ENCODE results near the gene MMAB. TPM values are rescaled to one million over a fixed set of nuclear protein-coding genes. Genes with fewer than 3 reads are reported as not detected.

Gene MMAB
- total RNA-seq, 1 experiment from 2014 or later: 24.3 TPM

GRCh38 chr12:109597795-109598427, 24.6 kb upstream of the MMAB start:
- peak overlapping the region in 1 of 2 experiments; percentile 43; a peak in 2 of 5 replicates for H3K4me3 Mint-ChIP-seq
- Histone ChIP-seq H2BK120ac (ENCODE audit: low read depth, low read length, poor library complexity, severe bottlenecking) (no peak overlapping the region), H2AK5ac (ENCODE audit: insufficient read length, low read length) (no peak overlapping the region), H2AFZ (ENCODE audit: low read length) (no peak overlapping the region), H3K56ac (ENCODE audit: insufficient read length, low read depth, low read length) (no peak overlapping the region), H3K18ac (ENCODE audit: insufficient read length, low read depth, low read length) (no peak overlapping the region), H2BK15ac (ENCODE audit: low read depth, low read length) (no peak overlapping the region), H3K23me2 (ENCODE audit: insufficient read length, low read depth, low read length, poor library complexity, severe bottlenecking) (no peaks in the 10 kb centered on the region), H3K79me2 (ENCODE audit: insufficient read depth, low read length) (no peaks in the 10 kb centered on the region), H4K20me1 (ENCODE audit: control insufficient read depth, insufficient read depth, insufficient read length) (no peaks in the 10 kb centered on the region), H3K23ac (ENCODE audit: insufficient read length, low read depth, low read length) (no peak overlapping the region), H2BK12ac (ENCODE audit: insufficient read length, low read depth, low read length) (no peak overlapping the region), H3T11ph (ENCODE audit: low read length) (no peak overlapping the region), H4K91ac (ENCODE audit: insufficient read length, low read depth, low read length) (no peak overlapping the region), H3K79me1 (ENCODE audit: insufficient read depth, low read depth, low read length, poor library complexity, severe bottlenecking) (no peaks in the 10 kb centered on the region), H4K8ac (replicated peaks; ENCODE audit: insufficient read length, low read depth, low read length) (no peak overlapping the region), H3K4me1 (ENCODE audit: insufficient read depth, low read length) (no peaks in the 10 kb centered on the region), H3K27me3 (ENCODE audit: insufficient read depth, low read length) (no peaks in the 10 kb centered on the region), H3K9ac (ENCODE audit: extremely low read depth, insufficient read length, low read length) (no peak overlapping the region), H3K27ac (ENCODE audit: insufficient read length, low read depth, low read length) (no peak overlapping the region), H4K5ac (ENCODE audit: insufficient read length, low read depth, low read length) (no peak overlapping the region), H3K4me2 (ENCODE audit: insufficient read depth, insufficient read length, low read length) (no peak overlapping the region), H3K14ac (ENCODE audit: insufficient read depth, low read length) (no peak overlapping the region), H2BK5ac (ENCODE audit: insufficient read length, low read length) (no peak overlapping the region), H3K9me3 (ENCODE audit: control insufficient read depth, low read depth, low read length) (no peaks in the 10 kb centered on the region), H2BK20ac (ENCODE audit: low read depth, low read length, poor library complexity, severe bottlenecking) (no peak overlapping the region), H3K4ac (ENCODE audit: low read depth, low read length) (no peak overlapping the region)
- H3K27ac Mint-ChIP-seq: peak overlapping the region; percentile 45 to 68 (median 51); a peak in 6 of 7 replicates
- no CpG with 5 or more reads among the region's 27 CpGs for WGBS (ENCODE audit: extremely low coverage, insufficient read length, low lambda C conversion rate)
- no peaks in the 10 kb centered on the region; the same call in none of the 2 replicates for H3K27me3 Mint-ChIP-seq (ENCODE audit: low read depth)
- peaks cover 11 to 20% of the 10 kb centered on the region in 2 experiments for H3K4me1 Mint-ChIP-seq
- DNase-seq: peak; percentile 96
- H3K36me3 Mint-ChIP-seq (ENCODE audit: insufficient read depth in 1 of 3, low read depth in 3 of 3): peaks cover 2 to 8% (median 5%) of the 10 kb centered on the region in 3 experiments; a peak in 4 of 7 replicates
- no peaks in the 10 kb centered on the region; a peak in 1 of 5 replicates for H3K9me3 Mint-ChIP-seq
- peak; percentile 98 for TF ChIP-seq CTCF (conservative IDR thresholded peaks at IDR 0.05)
